Epithelial cell of proximal tubule (primary cell): ENCODE measurements around the gene DDHD1. TPM values are rescaled to one million over a fixed set of nuclear protein-coding genes. Genes with fewer than 3 reads are reported as not detected.
A peak's percentile ranks its signal among the peaks of the same experiment; 100 is the strongest.

ENCODE experiments used
- DNase-seq: peaks from one replicate; pipeline ENCODE4 v3.0.0-alpha.2; 2011; ENCODE audit warnings: low read depth
- H3K4me3 ChIP-seq: 2 replicates; pipeline ENCODE4 v1.5.1; 2011; ENCODE audit warnings: low read depth, mild to moderate bottlenecking, low read length
- CTCF ChIP-seq: conservative IDR thresholded peaks from 2 replicates; pipeline ENCODE4 v1.5.1; 2012; ENCODE audit warnings: low read depth, mild to moderate bottlenecking, low read length
- total RNA-seq: library from RNA; depleted of rRNA; stranded (reverse); fragments of >200 nt; gene quantifications from 2 replicates; pipeline ENCODE4 v1.2.3, GENCODE V29; 2015

Gene DDHD1
- total RNA-seq, 1 donor from 2014 or later: 4.1 TPM

- TF ChIP-seq CTCF: no peak
- no peak overlapping the region for H3K4me3 ChIP-seq
- DNase-seq: no peak
These were observed 15.7 kb upstream of the DDHD1 start for GRCh38 chr14:53168786-53169185.

GRCh38 chr14:53167602-53168328 lies 14.6 kb upstream of the DDHD1 start:
- no peak overlapping the region for H3K4me3 ChIP-seq
- no peak for DNase-seq
- TF ChIP-seq CTCF: no peak

- no peak for TF ChIP-seq CTCF
- DNase-seq: no peak
- H3K4me3 ChIP-seq: no peak overlapping the region
These were observed 8.8 kb upstream of the DDHD1 start for GRCh38 chr14:53161758-53162435.

GRCh38 chr14:53156238-53156637 lies 3.1 kb upstream of the DDHD1 start:
- no peak overlapping the region for H3K4me3 ChIP-seq
- TF ChIP-seq CTCF: no peak
- DNase-seq: no peak

- DNase-seq: no peak
- peak overlapping the region; percentile 86 for H3K4me3 ChIP-seq
- TF ChIP-seq CTCF: no peak
These were observed 584 bp upstream of the DDHD1 start for GRCh38 chr14:53153702-53154112.

GRCh38 chr14:53152184-53152886 lies 788 bp downstream of the DDHD1 start:
- DNase-seq: no peak
- no peak for TF ChIP-seq CTCF

More at GRCh38 chr14:53152184-53152886, 788 bp downstream of the DDHD1 start:
- H3K4me3 ChIP-seq: peak overlapping the region; percentile 86
